Transverse colon (tissue), 4 donors: Measurements from ENCODE around the gene MGAT1. TPM values are rescaled to one million over a fixed set of nuclear protein-coding genes. Genes with fewer than 3 reads are reported as not detected.

Experiments
- DNase-seq: peaks from one replicate; pipeline ENCODE4 v3.0.0-alpha.2; 2019
- H3K27ac ChIP-seq, 4 donors: fragments of 200-600 bp; sonication (generic); 2 replicates each; pipeline ENCODE4 v1.5.1; 2016 to 2018; ENCODE audit warnings: inconsistent platforms in 4 of 4
- H3K27me3 ChIP-seq: fragments of 200-600 bp; sonication (generic); 2 replicates; pipeline ENCODE4 v1.5.1; 2017; ENCODE audit warnings: inconsistent platforms
- H3K36me3 ChIP-seq, 4 donors: fragments of 200-600 bp; sonication (generic); 2 replicates each; pipeline ENCODE4 v1.5.1; 2017 to 2019; ENCODE audit warnings: inconsistent platforms in 4 of 4
- H3K4me1 ChIP-seq, 4 donors: fragments of 200-600 bp; sonication (generic); 2 replicates each; pipeline ENCODE4 v1.5.1; 2017 to 2020; ENCODE audit warnings: inconsistent platforms in 4 of 4
- H3K4me3 ChIP-seq, 4 donors: fragments of 200-600 bp; sonication (generic); 1 replicate in 1 of 4; 2 replicates in 3 of 4; pipeline versions ENCODE4 v1.5.1 to v1.6.1; 2017 to 2019; ENCODE audit warnings: inconsistent platforms in 4 of 4
- H3K9me3 ChIP-seq, 2 donors: fragments of 200-600 bp; sonication (generic); 2 replicates each; pipeline ENCODE4 v1.5.1; 2017 to 2019; ENCODE audit warnings: inconsistent platforms in 2 of 2
- EP300 ChIP-seq: sonication (generic); formaldehyde crosslinking; IDR thresholded peaks from one replicate; pipeline ENCODE4 v1.6.1; 2017; ENCODE audit warnings: antibody characterized with exemption, low read depth
- POLR2A ChIP-seq: fragments of 450-650 bp; IDR thresholded peaks from one replicate; pipeline ENCODE4 v1.6.1; 2016; ENCODE audit warnings: antibody characterized with exemption, mild to moderate bottlenecking, moderate library complexity
- POLR2AphosphoS5 ChIP-seq, 3 donors: sonication (generic); formaldehyde crosslinking; IDR thresholded peaks; one replicate each; pipeline ENCODE4 v1.6.1; 2016; ENCODE audit warnings: antibody characterized with exemption in 3 of 3
- WGBS, 2 donors: methylation state at CpG; one replicate each; pipeline ENCODE4 v1.1.5; 2018; ENCODE audit warnings: low coverage in 1 of 2; 5-methylcytosine and 5-hydroxymethylcytosine counted together
- in situ Hi-C, 4 donors: fragments of 200-750 bp; cut with MboI; loops; one replicate each; pipeline versions ENCODE4 v1.15.0 to v1.15.1; 2017; ENCODE audit warnings: low sequenced_read_pairs in 3 of 4, low pct_ligation_motif_present in 1 of 4, low pct_unique_long_range_greater_than_20kb in 1 of 4
- intact Hi-C: fragments of 100-400 bp; cut with DNase I; formaldehyde crosslinking; loops from one replicate; pipeline ENCODE4 v1.15.1; 2023; ENCODE audit warnings: low total_unique reads
- total RNA-seq, 4 donors: library from RNA; depleted of rRNA; stranded (reverse); fragments of >200 nt; gene quantifications; one replicate each; pipeline ENCODE4 v1.1.0, GENCODE V29; 2016
- TF ChIP-seq, protein P1 (sequence below), 5 experiments: fragments of 200-600 bp in 3 of 5; fragments of 450-650 bp in 2 of 5; sonication (generic) in 3 of 5; IDR thresholded peaks; 1 replicate in 2 of 5; 2 replicates in 3 of 5; pipeline ENCODE4 v1.5.1; 2016 to 2017; ENCODE audit warnings: antibody characterized with exemption in 5 of 5, inconsistent platforms in 3 of 5, mild to moderate bottlenecking in 2 of 5, moderate library complexity in 1 of 5

MGAT1 gene
- total RNA-seq, 4 donors from 2014 or later, result 98.5 to 131 (median 114) TPM

DNA sequence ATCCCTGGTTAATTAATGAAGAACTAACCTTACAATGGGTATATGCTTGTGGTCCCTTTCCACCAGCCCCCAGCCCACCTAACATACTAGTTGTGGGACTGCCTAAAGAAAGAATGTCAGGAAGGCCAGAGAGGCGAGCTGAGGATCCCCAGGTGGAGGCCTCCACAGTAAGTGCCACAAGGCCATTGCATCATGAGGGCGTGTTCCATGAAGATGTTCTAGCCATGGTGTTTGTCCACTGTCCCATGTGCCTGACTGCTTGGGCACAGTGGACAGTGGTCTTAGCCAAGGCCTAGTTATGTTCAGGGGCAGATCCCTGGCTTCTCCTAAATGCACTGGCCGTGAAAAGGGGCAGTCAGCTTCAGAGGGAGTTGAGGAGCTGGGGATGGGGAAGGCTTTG is 37.3 kb upstream of the MGAT1 start:
- DNase-seq, result no peak
- TF ChIP-seq POLR2AphosphoS5 (IDR thresholded peaks at IDR 0.05) (no peak), POLR2A (no peak), EP300 (no peak)
- TF ChIP-seq, protein P1, sequence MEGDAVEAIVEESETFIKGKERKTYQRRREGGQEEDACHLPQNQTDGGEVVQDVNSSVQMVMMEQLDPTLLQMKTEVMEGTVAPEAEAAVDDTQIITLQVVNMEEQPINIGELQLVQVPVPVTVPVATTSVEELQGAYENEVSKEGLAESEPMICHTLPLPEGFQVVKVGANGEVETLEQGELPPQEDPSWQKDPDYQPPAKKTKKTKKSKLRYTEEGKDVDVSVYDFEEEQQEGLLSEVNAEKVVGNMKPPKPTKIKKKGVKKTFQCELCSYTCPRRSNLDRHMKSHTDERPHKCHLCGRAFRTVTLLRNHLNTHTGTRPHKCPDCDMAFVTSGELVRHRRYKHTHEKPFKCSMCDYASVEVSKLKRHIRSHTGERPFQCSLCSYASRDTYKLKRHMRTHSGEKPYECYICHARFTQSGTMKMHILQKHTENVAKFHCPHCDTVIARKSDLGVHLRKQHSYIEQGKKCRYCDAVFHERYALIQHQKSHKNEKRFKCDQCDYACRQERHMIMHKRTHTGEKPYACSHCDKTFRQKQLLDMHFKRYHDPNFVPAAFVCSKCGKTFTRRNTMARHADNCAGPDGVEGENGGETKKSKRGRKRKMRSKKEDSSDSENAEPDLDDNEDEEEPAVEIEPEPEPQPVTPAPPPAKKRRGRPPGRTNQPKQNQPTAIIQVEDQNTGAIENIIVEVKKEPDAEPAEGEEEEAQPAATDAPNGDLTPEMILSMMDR (IDR thresholded peaks at IDR 0.05), result no peak
- WGBS, 2 donors, result 94% methylated on average over 3 of the region's 3 CpGs; no CpG with 5 or more reads in 1 of the 2 donors
- intact Hi-C loops (no loop called here), in situ Hi-C loops (loop anchor here in 1 of 4 donors (10.0 kb wide), 1 partner anchor 55 kb away; no protein-coding TSS in a partner anchor)
- H3K4me1 ChIP-seq, result no peaks in the 10 kb centered on the region
- H3K4me3 ChIP-seq, result no peak overlapping the region
- no peaks in the 10 kb centered on the region for H3K9me3 ChIP-seq
- no peaks in the 10 kb centered on the region for H3K27me3 ChIP-seq
- no peak overlapping the region for H3K27ac ChIP-seq
- no peaks in the 10 kb centered on the region for H3K36me3 ChIP-seq

DNA sequence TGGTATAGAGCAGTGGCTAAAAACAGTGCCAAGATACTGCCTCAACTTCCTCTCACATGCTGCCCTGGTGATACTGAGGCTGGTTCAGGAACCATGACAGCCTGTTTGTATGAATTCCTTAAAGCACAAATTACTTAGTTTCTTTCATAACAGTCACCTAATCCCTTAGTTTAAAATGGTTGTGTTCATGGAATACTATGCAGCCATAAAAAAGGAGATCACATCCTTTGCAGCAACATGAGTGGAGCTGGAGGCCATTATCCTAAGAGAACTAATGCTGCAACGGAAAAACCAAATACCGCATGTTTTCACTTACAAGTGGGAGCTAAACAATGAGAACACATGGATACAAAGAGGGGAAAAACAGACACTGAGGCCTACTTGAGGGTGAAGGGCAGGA is 36.6 kb upstream of the MGAT1 start:
- H3K4me3 ChIP-seq, result no peak overlapping the region
- no peaks in the 10 kb centered on the region for H3K4me1 ChIP-seq
- no peaks in the 10 kb centered on the region for H3K27me3 ChIP-seq
- DNase-seq, result no peak
- TF ChIP-seq POLR2AphosphoS5 (IDR thresholded peaks at IDR 0.05) (no peak), POLR2A (no peak), EP300 (no peak)
- TF ChIP-seq, protein P1 (IDR thresholded peaks at IDR 0.05), result no peak
- H3K27ac ChIP-seq, result no peak overlapping the region
- intact Hi-C loops, result no loop called here
- H3K36me3 ChIP-seq, result no peaks in the 10 kb centered on the region
- no peaks in the 10 kb centered on the region for H3K9me3 ChIP-seq
- WGBS, 2 donors, result 100% methylated on average over 2 of the region's 2 CpGs
- in situ Hi-C loops, result no loop called here

DNA sequence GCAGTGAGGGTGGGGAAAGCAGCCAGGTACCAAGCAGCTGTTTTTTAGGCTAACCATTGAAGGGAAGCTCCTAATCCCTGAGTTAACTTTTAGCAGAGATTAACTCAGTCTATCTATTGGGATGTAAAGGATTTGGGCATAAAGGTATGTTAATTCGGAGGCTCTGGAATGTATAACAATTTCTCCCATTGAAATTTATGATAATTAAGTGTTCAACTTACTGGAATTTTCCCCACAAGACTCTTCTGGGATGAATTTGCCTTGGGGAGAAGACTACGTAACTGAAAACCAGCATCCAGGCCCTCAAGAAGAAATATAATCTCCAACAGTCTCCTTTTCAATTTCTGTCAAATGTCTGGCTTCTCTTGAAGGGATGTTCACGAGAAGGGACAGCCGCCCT is 34.9 kb upstream of the MGAT1 start:
- 93 to 94% methylated on average over 2 to 4 of the region's 4 CpGs for WGBS, 2 donors
- no peak for DNase-seq
- no peak overlapping the region for H3K4me3 ChIP-seq
- peaks cover 0 to 6% (median 3%) of the 10 kb centered on the region in 4 donors for H3K4me1 ChIP-seq
- H3K27me3 ChIP-seq, result no peaks in the 10 kb centered on the region
- no peaks in the 10 kb centered on the region for H3K9me3 ChIP-seq
- intact Hi-C loops (no loop called here), in situ Hi-C loops (no loop called here)
- TF ChIP-seq POLR2A (no peak), EP300 (no peak), POLR2AphosphoS5 (IDR thresholded peaks at IDR 0.05) (no peak)
- TF ChIP-seq, protein P1 (IDR thresholded peaks at IDR 0.05), result no peak
- no peak overlapping the region for H3K27ac ChIP-seq
- H3K36me3 ChIP-seq, result no peaks in the 10 kb centered on the region

DNA sequence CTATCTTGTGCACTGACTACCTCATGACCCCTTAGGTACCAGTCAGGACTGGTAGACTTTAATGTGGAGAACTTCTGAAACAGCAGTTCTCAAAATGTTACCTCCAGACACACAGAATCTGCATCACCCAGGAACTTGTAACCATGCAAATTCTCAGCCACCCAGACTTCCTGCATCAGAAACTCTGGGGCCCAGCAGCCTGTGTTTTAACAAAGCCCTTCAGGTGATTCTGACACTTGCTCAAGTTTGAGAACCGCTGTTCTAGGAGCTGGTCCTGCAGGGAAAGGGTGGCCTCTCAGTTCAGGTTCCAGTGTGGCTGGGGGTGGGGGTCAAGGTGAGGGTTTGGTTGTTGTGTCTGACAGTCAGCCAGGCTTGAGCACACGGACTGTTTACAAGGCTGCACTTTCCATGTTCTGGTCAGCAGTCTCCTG is 30.0 kb upstream of the MGAT1 start:
- 50% methylated on average over 2 of the region's 2 CpGs; no CpG with 5 or more reads in 1 of the 2 donors for WGBS, 2 donors
- Histone ChIP-seq H3K4me3 (peak overlapping the region in 2 of 4 donors; percentile 75 to 87), H3K36me3 (no peaks in the 10 kb centered on the region), H3K27me3 (no peaks in the 10 kb centered on the region), H3K27ac (peak overlapping the region; percentile 20 to 99 (median 99)), H3K9me3 (no peaks in the 10 kb centered on the region), H3K4me1 (peaks cover 5 to 28% (median 15%) of the 10 kb centered on the region in 4 donors)
- TF ChIP-seq, protein P1 (IDR thresholded peaks at IDR 0.05), result no peak
- peak in 1 of 3 donors; percentile 8 for TF ChIP-seq POLR2AphosphoS5 (IDR thresholded peaks at IDR 0.05)
- in situ Hi-C loops (no loop called here), intact Hi-C loops (no loop called here)
- DNase-seq, result peak; percentile 39
